Femur (tissue), 1 donor: Measurements from ENCODE around the gene CSNK1D.

Experiments used
- DNase-seq: peaks from one replicate; pipeline ENCODE4 v3.0.0-alpha.2; 2017

CSNK1D gene

DNA sequence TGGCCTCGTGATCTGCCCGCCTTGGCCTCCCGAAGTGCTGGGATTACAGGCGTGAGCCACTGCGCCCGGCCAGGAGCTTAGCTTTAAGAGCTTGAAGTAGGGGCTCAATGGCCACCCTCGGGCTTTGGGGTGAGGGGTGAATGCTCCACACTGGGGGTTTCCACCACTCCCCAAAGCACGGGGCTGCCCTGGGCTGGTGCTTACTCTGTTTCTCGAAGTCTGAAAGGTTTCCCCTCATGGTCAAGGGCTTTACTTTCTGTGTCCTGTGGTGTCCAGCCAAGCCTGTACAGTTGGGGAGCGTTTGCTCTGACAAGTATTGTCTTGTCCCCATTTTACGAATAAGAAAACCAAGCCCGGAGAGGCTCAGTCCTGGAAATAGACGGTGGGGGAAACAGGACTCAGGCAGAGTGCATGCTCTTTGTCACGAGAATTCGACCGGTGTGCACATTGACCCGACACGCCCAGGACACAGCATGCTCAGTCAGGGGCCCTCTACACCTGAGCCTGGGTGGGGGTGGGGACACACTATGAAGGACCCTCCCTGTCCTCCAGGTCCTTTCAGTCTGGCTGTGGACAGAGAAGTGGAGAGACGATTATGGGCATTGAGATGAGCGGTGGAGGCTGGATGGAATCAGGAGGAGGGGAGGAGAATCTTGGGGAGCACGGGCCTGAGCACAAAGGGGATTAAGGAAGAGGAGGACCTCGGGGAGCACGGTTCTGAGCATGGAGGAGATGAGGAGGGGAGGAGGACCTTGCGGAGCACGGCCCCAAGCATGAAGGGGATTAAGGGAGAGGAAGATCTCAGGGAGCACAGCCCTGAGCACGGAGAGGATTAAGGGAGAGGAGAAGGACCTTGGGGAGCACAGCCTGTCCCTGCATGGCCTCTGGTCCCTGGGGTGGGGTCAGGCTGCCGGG, 36.4 kb upstream of the CSNK1D start:
- DNase-seq = no peak

DNA sequence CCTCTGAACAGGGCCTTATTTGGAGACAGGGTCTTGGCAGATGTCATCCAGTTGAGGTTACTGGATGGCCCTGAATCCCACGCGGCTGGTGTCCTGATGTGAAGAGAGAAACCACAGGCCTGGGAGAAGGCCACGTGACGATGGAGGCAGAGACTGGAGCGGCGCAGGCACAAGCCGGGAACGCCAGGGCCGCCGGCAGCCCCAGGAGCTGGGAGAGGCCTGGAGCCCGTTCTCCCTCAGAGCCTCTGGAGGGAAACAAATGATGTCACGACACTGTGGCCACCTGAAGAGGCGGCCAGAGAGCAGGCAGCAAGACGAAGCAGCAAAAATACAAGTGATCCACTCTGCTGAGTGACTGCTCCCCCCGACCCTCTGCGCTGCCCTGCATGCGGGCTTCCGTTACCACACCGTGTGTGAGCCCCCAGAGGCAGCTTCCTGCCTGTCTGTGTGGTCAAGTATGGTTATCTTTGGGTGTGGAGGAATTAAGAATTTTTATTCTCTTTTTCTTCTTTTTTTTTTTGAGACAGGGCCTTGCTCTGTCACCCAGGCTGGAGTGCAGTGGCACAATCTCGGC, 32.3 kb upstream of the CSNK1D start:
- no peak for DNase-seq

DNA sequence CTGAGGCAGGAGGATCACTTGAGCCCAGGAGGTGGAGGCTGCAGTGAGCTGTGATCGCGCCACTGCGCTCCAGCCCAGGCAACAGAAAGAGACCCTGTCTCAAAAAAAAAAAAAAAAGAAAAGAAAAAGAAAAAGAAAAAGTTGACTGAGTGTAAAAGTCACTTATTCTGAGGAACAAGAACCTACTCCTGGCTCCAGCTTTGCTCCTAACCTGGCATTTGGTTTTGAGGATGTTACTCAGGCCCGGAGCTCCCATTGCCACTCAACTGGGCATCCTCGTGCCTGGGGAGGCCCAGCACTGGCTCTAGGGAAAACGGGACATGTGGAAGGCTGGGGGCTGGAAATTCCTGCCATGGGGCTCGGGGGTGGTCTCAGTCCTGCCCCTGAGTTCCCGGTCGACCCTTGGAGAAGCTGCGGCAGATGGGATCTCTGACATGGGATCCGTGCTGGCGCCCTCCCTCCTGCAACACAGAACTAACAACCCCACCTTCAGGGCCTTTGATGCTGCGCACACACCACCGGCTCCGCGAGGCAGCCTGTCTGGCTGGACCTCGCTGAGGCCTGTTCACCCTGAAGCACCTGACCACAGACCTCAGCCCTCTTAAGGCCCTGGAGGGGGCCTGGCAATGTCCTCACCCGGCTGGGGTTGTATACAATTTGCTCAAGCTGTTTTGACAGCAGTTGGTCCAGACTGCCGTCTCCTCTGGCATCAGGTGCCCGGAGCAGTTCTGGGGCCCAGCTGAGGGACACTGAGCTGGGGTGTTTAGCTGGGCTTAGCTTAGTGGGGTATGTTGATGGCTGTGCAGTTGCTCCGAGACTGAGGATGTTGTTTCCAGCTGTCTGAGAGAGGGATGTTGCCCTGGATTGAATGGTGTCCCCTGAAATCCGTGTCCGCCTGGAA, 31.6 kb upstream of the CSNK1D start:
- no peak for DNase-seq

DNA sequence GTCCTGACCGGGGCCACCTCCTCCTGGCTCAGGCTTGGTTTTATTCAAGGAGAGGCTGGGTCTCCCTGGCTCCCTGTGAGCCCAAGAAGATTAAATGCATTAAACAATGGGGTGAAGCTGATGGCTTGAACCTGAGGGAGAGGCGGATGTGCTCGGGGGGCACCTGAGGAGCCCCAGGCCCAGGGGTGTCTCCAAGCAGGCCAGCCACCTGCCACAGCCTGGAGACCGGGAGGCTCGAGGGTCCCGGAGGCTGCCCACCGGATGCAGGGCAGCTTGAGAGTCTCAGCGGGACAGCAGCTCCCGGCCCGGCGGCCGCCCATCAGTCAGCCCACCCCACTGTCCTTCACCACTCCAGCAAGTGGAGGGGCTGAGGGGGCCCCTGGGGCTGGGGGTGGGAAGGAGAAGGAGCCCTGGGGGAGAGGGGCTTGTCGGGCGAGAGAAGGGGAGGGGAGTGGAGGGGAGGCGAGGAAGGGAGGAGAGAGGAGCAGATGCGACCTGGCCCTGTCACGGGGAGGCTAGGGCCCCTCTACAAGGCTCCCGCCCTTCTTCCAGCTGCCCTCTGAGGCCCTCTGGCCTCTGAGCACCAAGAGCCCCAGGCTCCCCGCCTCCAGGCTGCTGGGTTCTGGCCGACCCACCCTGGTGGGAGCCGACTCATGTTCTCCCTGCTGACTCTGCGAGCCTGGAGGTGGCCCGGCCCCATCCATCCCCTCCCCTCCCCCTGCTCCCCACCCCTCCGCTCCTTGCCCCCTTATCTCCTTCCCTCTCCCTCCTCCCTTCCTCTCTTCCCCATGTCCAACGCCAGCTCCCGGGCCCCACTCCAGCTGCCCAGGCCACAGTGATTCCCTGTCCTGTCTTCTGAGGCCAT, 30.7 kb upstream of the CSNK1D start:
- DNase-seq = no peak

DNA sequence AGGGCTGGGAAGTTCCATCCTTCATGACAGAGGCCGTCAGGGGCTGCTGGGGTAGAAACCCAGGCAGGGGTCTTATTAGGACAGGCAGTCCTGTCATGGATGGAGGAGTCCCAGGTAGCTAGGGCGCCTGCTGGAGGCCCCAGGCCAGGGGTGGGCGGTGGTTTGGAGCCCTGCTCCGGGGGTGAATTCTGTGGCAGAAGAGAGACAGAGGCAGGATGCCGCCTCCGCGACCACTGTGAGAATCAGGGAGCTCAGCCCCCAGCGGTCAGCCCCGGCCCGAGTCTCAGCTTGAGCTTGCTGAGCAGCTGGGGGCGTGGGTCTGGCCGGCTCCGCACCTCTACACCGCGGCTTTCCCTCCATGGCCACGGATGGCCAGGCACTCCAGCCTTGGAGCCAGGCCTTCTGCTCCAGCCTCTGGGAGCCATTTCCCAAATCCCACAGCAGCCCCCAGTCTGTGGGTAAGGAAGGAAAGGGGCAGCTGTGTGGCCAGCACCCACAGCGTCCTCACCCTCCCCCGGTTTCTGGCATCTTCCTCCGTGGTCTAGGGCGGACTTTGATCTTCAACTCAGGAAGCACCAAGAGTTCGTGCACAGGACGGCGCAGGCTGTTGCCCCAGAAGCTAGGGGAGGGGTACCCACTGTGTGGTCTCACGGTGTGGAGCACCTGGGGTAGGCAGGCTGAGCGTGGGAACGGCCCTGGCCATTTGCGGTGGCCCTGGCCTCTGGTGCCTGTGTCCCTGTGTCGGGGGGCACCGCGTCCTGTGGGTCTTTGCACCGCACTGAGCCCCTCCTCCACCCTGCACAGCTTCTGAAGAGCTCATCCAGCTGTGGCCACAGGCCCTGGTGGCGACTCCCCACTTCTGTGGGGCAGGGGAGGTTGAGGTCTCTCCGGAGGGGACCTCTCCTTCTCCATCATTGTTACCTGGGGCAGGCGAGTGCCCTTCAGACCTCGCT, 29.8 kb upstream of the CSNK1D start:
- no peak for DNase-seq

DNA sequence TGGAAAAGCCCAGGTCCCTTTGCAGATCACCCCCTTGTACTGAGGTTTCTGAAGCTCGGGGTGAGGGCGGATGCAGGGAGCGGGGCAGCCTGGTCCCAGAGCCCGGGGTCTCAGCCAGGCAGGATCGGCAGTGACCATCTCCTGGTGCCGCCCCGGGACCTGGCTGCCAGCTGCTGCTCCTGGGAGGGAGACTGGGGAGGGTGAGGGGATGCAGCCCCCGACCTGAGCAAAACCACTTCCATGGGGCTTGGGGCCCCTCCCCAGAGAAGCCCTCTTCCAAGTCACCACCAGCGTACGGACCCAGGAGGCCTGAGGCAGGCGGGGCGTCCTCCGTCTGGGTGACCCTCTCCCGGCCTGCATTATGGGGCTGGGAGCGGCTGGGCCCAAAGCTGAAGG, 29.1 kb upstream of the CSNK1D start:
- no peak for DNase-seq

DNA sequence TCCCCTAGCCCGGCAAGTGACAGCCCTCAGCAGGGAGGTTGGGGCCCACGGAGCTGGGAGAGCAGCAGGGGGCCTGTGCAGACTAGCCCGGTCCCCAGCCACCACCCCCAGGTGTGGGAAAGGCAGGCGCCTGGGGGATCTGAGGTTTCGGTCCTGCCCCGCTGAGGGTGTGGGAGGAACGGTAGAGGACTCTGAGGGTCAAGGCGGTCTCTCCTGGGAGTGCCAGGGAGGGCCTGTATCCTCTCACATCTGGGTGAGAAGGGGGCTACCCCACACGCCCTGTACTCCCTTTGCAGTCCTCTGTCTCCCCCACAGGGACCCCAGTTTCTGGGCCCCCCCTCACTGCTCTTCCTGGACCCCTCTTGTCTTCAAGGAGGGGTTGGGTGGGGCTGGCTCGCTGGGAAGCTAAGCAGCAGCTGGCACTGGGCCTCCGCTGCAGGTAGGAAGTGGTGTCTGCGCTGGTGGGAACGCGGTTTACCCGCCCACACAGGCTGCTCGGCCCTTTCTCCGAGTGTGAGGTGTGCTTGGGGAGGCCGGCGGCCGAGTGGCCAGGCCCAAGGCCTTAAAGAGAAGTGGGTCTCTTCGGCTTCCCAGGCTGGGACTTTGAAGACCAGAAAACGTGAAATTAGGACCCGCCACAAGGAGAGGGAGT, 28.5 kb upstream of the CSNK1D start:
- DNase-seq = no peak

DNA sequence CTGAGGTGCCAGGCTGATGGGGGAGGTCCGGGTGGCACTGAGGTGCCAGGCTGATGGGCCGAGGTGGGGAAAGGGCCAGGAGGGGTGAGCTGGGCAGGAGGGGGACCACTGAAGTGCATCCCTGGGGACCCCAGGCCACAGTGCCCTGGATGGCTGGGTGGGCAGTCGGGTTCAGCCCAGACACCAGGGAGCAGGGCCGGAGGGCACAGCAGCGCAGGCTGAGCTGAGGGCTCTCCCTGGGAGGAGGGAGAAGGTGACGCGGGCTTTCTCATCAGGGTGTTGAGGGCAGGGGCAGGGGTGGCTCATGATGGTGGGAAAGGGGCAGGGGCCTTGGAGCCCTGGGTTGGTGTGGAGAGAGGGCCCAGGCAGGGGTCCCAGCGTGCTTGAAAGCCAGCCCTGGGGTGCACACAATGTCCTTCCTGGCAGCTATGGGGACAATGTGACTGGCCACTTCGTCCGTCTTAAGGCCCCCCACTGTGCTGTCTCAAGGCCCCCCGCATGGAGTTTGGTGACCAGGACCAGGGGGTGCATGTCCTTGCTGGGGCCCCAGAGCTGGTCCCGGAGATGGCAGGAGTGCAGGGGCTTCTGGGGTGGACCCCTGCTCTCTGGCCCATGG, 27.9 kb upstream of the CSNK1D start:
- DNase-seq = no peak

DNA sequence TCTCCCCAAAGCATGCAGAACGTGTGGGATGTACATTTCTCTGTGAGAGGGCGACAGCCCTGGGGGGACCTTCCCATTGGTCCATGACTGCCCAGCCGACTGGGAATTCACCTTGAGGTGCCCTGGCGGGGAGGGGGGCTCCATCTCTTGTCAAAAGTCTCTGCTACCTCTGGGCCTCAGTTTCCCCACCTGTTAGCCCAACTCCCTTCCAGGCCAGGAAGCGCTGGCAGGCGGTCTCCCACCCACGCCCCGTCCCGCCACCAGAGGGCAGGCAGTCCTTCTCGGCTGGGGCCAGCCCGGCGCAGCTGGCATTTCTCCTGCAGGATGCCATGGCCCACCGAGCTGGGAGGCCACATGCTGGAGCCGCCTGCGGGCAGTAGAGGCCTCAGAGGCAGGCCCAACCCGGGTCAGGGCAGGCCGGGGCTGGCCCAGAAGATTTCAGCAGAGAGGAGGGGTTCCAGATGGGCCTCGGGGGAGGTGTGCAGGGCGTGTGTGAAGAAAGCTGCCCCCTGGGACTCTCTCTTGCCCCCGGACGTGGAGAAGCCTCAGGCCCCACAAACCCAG, 27.3 kb upstream of the CSNK1D start:
- peak; percentile 77 for DNase-seq

DNA sequence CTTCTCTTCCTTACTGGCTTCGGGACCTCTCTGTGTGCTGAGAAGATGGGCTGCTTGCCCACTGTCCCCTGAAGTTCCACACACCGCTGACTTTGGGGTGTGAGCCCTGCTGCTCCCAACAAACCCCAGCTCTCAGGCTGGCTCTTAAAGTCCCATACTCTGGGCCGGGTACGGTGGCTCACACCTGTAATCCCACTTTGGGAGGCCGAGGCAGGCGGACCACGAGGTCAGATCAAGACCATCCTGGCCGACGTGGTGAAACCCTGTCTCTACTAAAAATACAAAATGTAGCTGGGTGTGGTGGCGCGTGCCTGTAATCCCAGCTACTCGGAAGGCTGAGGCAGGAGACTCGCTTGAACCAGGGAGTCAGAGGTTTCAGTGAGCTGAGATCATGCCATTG, 26.7 kb upstream of the CSNK1D start:
- no peak for DNase-seq

DNA sequence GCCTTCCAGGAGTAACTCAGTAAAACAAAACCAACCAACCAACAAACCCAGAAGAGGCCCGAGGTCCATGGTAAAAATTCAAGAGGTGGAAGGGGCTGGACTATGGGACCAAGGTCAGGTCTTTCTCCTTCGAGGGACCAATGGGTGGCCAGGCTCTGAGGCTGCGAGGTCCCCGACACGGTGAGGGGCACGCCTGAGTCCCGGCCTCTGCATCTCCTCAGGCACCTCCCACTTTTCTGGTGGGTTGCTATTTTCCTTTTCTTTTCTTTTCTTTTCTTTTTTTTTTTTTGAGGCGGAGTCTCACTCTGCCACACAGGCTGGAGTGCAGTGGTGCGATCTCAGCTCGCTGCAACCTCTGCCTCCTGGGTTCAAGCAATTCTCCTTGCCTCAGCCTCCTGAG, 26.0 kb upstream of the CSNK1D start:
- DNase-seq = no peak

DNA sequence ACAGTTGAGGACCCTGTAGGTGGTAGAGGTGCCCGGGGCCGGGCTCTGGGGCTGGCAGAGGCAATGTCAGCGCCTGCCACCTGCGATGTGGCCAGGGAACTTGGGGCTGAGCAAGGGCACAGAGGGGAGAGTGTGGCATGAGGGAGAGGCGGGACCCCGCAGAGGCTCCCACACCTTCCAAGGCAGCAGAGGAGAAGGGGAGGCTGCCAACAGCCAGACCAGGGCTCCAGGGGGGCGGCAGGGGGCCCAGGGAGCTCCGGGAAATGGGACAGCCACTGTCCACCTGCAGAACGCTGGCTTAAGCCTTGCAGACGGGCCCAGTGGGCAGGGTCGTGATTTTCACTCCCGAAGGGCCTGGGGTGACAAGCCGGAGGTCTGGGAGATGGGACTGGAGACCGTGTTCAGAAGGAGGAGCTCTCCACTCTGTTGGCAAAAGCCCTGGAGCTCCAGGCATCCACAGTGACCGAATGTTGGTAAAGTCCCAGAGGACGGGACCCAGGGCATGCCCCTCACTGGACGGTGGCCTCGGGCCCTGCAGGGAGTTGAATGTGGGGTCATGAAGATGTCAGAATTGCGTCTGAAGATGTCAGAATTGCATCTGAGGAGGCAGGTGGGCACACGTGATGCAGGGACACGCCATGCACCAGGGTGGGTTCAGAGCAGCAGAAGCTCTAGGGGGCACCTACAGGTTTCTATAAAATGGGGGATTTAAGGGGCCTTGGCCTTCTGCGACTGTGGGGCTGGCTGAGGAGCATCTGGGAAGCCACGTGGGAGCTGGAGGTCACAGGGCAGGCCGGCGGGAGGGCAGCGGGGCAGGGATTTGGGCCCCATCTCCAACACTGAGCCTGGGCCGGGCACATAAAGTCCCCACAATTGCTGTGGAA, 25.3 kb upstream of the CSNK1D start:
- no peak for DNase-seq

DNA sequence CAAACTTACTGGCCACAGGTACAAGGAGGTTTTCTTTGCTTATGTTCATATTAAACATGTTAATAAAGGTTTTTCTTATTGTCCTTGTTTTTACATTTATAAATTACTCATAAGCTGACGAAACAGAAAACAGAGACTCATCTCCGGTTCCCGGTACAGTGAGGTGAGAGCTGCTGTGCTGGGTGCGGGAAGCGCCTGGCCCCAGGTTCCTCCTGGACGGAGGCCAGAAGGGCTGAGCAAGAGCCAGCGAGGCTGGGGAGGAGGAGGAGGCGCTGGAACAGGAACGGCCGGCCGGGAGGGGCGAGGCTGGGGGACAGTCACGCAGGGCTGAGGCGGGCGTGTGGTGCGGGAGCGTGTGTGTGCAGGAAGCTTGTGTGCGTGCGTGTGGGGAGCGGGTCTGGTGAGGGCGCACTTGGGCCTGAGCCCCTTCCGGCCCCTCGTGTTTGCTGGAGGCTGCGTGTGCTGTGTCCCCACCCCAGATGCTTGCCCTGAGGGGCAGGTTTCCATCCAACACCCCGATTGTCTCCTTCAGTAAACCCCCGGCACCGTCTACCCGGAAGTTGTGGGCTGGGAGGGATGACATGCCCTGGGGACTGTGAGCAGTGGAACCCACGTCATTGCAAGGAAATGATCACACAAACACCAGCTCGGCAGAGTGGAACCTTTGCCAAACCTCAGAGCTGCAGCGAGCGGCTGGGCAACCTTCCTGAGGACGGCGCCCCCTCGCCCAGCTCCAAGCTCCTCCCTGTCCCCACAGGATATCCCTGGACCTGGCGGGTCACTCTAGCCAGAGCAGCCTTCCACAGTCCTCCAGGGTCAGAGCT, 24.4 kb upstream of the CSNK1D start:
- peak; percentile 89 for DNase-seq

DNA sequence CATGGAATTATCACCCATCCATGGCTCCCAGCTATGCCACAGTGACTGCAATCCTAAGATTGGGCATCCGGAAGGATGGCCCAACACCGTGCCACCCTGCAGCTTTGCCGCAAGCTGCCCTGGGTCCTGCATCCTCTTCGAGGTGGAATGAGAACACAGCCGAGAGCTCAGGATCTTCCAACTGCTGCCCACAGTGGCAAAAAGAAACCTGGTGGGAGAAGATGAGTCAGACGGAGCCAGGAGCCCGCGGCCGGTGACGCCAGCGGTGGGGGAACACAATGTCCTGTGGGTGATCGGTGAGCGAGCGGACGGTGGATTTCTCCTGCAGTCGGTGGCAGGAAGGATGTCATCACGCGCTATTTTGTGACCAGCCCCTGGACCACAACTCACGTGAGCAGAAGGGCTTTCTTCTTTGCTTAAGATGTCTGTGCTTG, 23.8 kb upstream of the CSNK1D start:
- peak; percentile 75 for DNase-seq

DNA sequence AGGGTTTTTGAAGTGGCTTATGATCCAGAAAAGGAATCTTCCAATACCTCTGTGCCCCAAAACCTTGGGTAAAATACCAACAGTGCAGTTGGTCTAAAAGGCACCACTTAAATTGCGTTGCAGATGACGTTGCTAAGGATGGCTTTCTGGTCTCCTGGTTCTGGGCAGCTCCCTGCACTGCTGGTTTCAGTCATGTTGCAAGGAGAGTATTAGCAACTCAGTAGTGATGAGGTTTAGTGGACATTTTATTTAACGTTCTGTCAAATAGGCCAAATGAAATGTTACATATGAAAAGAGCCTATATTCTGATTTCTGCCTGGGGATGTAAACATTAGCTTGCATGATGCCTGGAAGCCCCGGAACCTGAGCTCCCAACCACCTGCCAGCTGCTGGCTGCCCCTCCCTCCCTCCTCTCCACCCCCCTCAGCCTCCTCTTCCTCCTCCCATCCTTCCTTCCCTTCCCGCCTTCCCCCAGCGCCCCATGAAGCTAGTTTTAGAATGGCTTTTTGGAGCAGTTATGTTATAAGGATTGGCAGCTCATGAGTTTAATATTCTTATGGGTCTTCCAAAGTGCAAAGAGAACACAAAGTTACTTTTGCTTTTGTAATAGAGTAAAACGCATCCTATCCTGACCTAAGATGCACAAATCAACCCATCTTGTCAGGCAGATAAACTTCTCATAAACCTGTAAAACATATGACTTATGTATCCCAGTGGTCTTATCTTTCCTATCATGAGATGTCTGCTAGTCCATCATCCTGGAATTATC, 23.2 kb upstream of the CSNK1D start:
- DNase-seq = no peak

DNA sequence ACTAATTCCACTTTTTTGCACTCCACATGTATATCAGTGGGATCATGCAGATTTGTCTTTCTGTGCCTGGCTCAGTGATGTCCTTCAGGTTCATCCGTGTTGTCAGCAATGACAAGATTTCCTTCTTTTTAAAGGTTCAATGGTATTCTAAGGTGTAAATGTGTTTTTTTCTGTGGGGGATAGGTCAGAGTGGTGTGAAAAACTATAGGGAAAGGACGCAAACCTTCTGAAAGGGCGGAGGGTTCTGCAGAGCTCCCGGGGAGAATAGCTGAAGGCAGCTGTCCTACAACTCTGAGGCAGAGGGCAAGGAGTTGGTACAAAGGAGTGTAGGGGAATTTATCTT, 21.9 kb upstream of the CSNK1D start:
- no peak for DNase-seq

DNA sequence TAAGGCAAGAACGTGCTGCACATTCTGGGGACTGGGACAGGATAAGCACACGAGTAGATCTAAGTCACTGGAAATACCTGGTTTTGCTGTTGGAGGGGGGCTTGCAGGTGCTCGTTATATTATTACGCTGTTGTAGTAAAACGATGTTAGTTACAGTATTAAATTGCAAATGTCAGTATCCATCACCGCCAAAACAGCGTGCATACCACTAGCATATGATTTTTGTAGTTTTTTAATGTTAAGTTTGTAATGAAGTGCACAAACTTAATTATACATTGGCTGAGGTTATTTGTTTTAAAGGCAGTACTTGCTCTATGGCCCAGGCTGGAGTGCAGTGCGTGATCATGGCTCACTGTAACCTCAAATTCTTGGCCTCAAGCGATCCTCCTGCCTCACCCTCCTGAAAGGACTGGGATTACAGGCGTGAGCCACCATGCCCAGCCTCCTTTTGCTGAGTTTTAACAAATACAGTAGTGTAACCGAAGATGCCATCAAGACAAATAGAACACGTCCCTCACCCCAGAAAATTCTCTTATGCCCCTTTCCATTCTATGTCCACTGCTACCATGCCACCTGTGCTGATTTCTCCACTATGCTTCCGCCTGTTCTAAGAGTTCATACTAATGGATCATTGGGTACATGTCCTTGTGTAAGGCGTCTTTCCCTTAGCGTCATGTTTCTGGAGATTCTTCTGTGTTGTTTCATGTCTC, 20.7 kb upstream of the CSNK1D start:
- DNase-seq = no peak
